LNCaP clone FGC (cell line): ENCODE measurements around the gene RGS3.

Experiments used
- DNase-seq: peaks from one replicate; pipeline ENCODE4 v3.0.0-alpha.2; 2011; ENCODE audit warnings: low read depth
- H3K4me3 ChIP-seq: 2 replicates; pipeline ENCODE4 v1.5.1; 2011; ENCODE audit warnings: mild to moderate bottlenecking, low read depth, low read length, control low read depth
- CTCF ChIP-seq: IDR thresholded peaks from 2 replicates; pipeline ENCODE4 v1.5.1; 2012; ENCODE audit warnings: mild to moderate bottlenecking; ENCODE audit not compliant: control insufficient read depth, insufficient read depth; ENCODE audit errors: extremely low read depth

RGS3 gene

GRCh38 chr9:113536483-113537228 lies 73.1 kb downstream of the RGS3 start:
- TF ChIP-seq CTCF = no peak

GRCh38 chr9:113537229-113537810 lies 73.8 kb downstream of the RGS3 start:
- DNase-seq = no peak
- no peak for TF ChIP-seq CTCF
- no peak overlapping the region for H3K4me3 ChIP-seq

More at GRCh38 chr9:113536483-113537228, 73.1 kb downstream of the RGS3 start:
- DNase-seq = no peak
- H3K4me3 ChIP-seq = no peak overlapping the region

- no peak for DNase-seq
- no peak for TF ChIP-seq CTCF
- H3K4me3 ChIP-seq = no peak overlapping the region
These were observed 74.6 kb downstream of the RGS3 start for GRCh38 chr9:113538131-113538530.

- DNase-seq = no peak
- H3K4me3 ChIP-seq = no peak overlapping the region
- no peak for TF ChIP-seq CTCF
These were observed 75.3 kb downstream of the RGS3 start for GRCh38 chr9:113538701-113539430.

- TF ChIP-seq CTCF = no peak
- no peak for DNase-seq
- H3K4me3 ChIP-seq = no peak overlapping the region
These were observed 76.9 kb downstream of the RGS3 start for GRCh38 chr9:113540466-113540865.

- no peak for DNase-seq
- no peak overlapping the region for H3K4me3 ChIP-seq
- no peak for TF ChIP-seq CTCF
These were observed 77.7 kb downstream of the RGS3 start for GRCh38 chr9:113541019-113541900.
